HEK293 (cell line): ENCODE measurements around the gene EXOSC6.
"Not testable (repeated sequence)": the region's sequence is repeated elsewhere in the genome, so short reads cannot be mapped to it uniquely, and the experiment has no call there.

Experiments used
- CTCF ChIA-PET: fragments of 350-600 bp; formaldehyde crosslinking; extraction: SDS; loops from one replicate; lab custom pipeline; 2021; ENCODE audit warnings: antibody characterized with exemption; lab: Yijun Ruan, JAX
- POLR2A ChIA-PET: fragments of 300-600 bp; formaldehyde crosslinking; extraction: SDS; loops from one replicate; lab custom pipeline; 2020; ENCODE audit warnings: antibody characterized with exemption, inconsistent platforms; lab: Yijun Ruan, JAX
- H3K27ac ChIP-seq: fragments of 200-500 bp; sonication (Bioruptor generic); 2 replicates; pipeline ENCODE4 v1.5.1; 2014; ENCODE audit warnings: low read depth, low read length, control low read depth, inconsistent platforms; ENCODE audit errors: extremely low read depth
- H3K36me3 ChIP-seq, 2 experiments: fragments of 200-500 bp in 1 of 2; sonication (Bioruptor generic) in 1 of 2; 1 replicate in 1 of 2; 2 replicates in 1 of 2; pipeline ENCODE4 v1.5.1; 2014 to 2017; ENCODE audit warnings: inconsistent platforms in 2 of 2, low read length in 2 of 2; ENCODE audit not compliant: control insufficient read depth in 2 of 2, insufficient read depth in 1 of 2
- H3K4me1 ChIP-seq: fragments of 200-500 bp; sonication (Bioruptor generic); 2 replicates; pipeline ENCODE4 v1.5.1; 2014; ENCODE audit warnings: mild to moderate bottlenecking, low read length, inconsistent platforms; ENCODE audit not compliant: control insufficient read depth, insufficient read depth
- H3K4me3 ChIP-seq: 2 replicates; pipeline ENCODE4 v1.5.1; 2011; ENCODE audit warnings: low read depth, mild to moderate bottlenecking, control low read depth, low read length, moderate library complexity
- H3K9me3 ChIP-seq: fragments of 200-500 bp; sonication (Bioruptor generic); 2 replicates; pipeline ENCODE4 v1.5.1; 2014; ENCODE audit warnings: low read depth, low read length, inconsistent platforms; ENCODE audit not compliant: control insufficient read depth, insufficient read depth
- GLIS1 ChIP-seq: fragments of 450-650 bp; formaldehyde crosslinking; IDR thresholded peaks from 2 replicates; pipeline ENCODE4 v1.5.1; 2016; ENCODE audit warnings: missing biosample characterization, missing genetic modification characterization
- MZF1 ChIP-seq: fragments of 450-650 bp; formaldehyde crosslinking; IDR thresholded peaks from 2 replicates; pipeline ENCODE4 v1.5.1; 2017; ENCODE audit warnings: missing biosample characterization, missing genetic modification characterization, borderline replicate concordance
- PATZ1 ChIP-seq: fragments of 450-650 bp; formaldehyde crosslinking; IDR thresholded peaks from 2 replicates; pipeline ENCODE4 v1.5.1; 2016; ENCODE audit warnings: missing biosample characterization, missing genetic modification characterization
- ZBTB11 ChIP-seq: fragments of 450-650 bp; formaldehyde crosslinking; conservative IDR thresholded peaks from 2 replicates; pipeline ENCODE4 v1.5.1; 2016; ENCODE audit warnings: low read depth, missing biosample characterization, missing genetic modification characterization
- ZEB2 ChIP-seq: fragments of 450-650 bp; formaldehyde crosslinking; IDR thresholded peaks from 2 replicates; pipeline ENCODE4 v1.5.1; 2016; ENCODE audit warnings: missing biosample characterization, missing genetic modification characterization
- ZFP41 ChIP-seq: fragments of 450-650 bp; formaldehyde crosslinking; IDR thresholded peaks from 2 replicates; pipeline ENCODE4 v1.5.1; 2016; ENCODE audit warnings: missing biosample characterization, missing genetic modification characterization, borderline replicate concordance
- ZFP69B ChIP-seq: fragments of 450-650 bp; formaldehyde crosslinking; IDR thresholded peaks from 2 replicates; pipeline ENCODE4 v1.5.1; 2016; ENCODE audit warnings: missing biosample characterization, missing genetic modification characterization
- ZNF2 ChIP-seq: fragments of 450-650 bp; formaldehyde crosslinking; IDR thresholded peaks from 2 replicates; pipeline ENCODE4 v1.5.1; 2016; ENCODE audit warnings: missing biosample characterization, missing genetic modification characterization
- ZNF266 ChIP-seq: fragments of 450-650 bp; formaldehyde crosslinking; IDR thresholded peaks from 2 replicates; pipeline ENCODE4 v1.5.1; 2016; ENCODE audit warnings: missing biosample characterization, missing genetic modification characterization, low read depth
- ZNF449 ChIP-seq: fragments of 450-650 bp; formaldehyde crosslinking; IDR thresholded peaks from 2 replicates; pipeline ENCODE4 v1.5.1; 2017; ENCODE audit warnings: missing biosample characterization, mild to moderate bottlenecking, missing genetic modification characterization, moderate library complexity
- ZNF501 ChIP-seq: fragments of 450-650 bp; formaldehyde crosslinking; IDR thresholded peaks from 2 replicates; pipeline ENCODE4 v1.5.1; 2016; ENCODE audit warnings: missing biosample characterization, missing genetic modification characterization
- ZNF544 ChIP-seq: fragments of 450-650 bp; formaldehyde crosslinking; IDR thresholded peaks from 2 replicates; pipeline ENCODE4 v1.5.0; 2017; ENCODE audit warnings: missing biosample characterization, missing genetic modification characterization
- ZNF600 ChIP-seq: fragments of 450-650 bp; formaldehyde crosslinking; IDR thresholded peaks from 2 replicates; pipeline ENCODE4 v1.5.1; 2016; ENCODE audit warnings: missing biosample characterization, missing genetic modification characterization
- ZNF707 ChIP-seq: fragments of 450-650 bp; formaldehyde crosslinking; IDR thresholded peaks from 2 replicates; pipeline ENCODE4 v1.5.1; 2016; ENCODE audit warnings: missing biosample characterization, missing genetic modification characterization
- ZSCAN5A ChIP-seq: fragments of 450-650 bp; formaldehyde crosslinking; IDR thresholded peaks from 2 replicates; pipeline ENCODE4 v1.5.1; 2016; ENCODE audit warnings: missing biosample characterization, missing genetic modification characterization
- TF ChIP-seq, protein P1 (sequence below): fragments of 450-650 bp; formaldehyde crosslinking; IDR thresholded peaks from 2 replicates; pipeline ENCODE4 v1.5.1; 2016; ENCODE audit warnings: missing biosample characterization, missing genetic modification characterization
- TF ChIP-seq, protein P2 (sequence below): fragments of 450-650 bp; formaldehyde crosslinking; IDR thresholded peaks from 2 replicates; pipeline ENCODE4 v1.5.1; 2016; ENCODE audit warnings: missing biosample characterization, missing genetic modification characterization
- TF ChIP-seq, protein P3 (sequence below): fragments of 450-650 bp; formaldehyde crosslinking; IDR thresholded peaks from 2 replicates; pipeline ENCODE4 v1.5.1; 2016; ENCODE audit warnings: missing biosample characterization, missing genetic modification characterization

Gene EXOSC6

GRCh38 chr16:70289229-70290094 lies 37.7 kb upstream of the EXOSC6 start, which contains the start of gene AARS1 (continued):
- TF ChIP-seq ZNF449 (tag by site-specific recombination) = peak; percentile 30; the same call in 1 of the 2 replicates
- TF ChIP-seq, protein P1, sequence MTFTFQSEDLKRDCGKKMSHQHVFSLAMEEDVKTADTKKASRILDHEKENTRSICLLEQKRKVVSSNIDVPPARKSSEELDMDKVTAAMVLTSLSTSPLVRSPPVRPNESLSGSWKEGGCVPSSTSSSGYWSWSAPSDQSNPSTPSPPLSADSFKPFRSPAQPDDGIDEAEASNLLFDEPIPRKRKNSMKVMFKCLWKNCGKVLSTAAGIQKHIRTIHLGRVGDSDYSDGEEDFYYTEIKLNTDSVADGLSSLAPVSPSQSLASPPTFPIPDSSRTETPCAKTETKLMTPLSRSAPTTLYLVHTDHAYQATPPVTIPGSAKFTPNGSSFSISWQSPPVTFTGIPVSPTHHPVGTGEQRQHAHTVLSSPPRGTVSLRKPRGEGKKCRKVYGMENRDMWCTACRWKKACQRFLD = peak; percentile 73; the same call in 1 of the 2 replicates
- TF ChIP-seq, protein P2, sequence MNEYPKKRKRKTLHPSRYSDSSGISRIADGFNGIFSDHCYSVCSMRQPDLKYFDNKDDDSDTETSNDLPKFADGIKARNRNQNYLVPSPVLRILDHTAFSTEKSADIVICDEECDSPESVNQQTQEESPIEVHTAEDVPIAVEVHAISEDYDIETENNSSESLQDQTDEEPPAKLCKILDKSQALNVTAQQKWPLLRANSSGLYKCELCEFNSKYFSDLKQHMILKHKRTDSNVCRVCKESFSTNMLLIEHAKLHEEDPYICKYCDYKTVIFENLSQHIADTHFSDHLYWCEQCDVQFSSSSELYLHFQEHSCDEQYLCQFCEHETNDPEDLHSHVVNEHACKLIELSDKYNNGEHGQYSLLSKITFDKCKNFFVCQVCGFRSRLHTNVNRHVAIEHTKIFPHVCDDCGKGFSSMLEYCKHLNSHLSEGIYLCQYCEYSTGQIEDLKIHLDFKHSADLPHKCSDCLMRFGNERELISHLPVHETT = peak; percentile 24; the same call in 1 of the 2 replicates
- TF ChIP-seq ZEB2 (tag by site-specific recombination) = 0 out of 2 replicates have a peak, but pooled peaks have one; percentile 27
- TF ChIP-seq ZNF501 (tag by site-specific recombination) = peak; percentile 67; the same call in 1 of the 2 replicates
- TF ChIP-seq ZFP69B (tag by site-specific recombination) = 0 out of 2 replicates have a peak, but pooled peaks have one; percentile 49
- TF ChIP-seq, protein P3, sequence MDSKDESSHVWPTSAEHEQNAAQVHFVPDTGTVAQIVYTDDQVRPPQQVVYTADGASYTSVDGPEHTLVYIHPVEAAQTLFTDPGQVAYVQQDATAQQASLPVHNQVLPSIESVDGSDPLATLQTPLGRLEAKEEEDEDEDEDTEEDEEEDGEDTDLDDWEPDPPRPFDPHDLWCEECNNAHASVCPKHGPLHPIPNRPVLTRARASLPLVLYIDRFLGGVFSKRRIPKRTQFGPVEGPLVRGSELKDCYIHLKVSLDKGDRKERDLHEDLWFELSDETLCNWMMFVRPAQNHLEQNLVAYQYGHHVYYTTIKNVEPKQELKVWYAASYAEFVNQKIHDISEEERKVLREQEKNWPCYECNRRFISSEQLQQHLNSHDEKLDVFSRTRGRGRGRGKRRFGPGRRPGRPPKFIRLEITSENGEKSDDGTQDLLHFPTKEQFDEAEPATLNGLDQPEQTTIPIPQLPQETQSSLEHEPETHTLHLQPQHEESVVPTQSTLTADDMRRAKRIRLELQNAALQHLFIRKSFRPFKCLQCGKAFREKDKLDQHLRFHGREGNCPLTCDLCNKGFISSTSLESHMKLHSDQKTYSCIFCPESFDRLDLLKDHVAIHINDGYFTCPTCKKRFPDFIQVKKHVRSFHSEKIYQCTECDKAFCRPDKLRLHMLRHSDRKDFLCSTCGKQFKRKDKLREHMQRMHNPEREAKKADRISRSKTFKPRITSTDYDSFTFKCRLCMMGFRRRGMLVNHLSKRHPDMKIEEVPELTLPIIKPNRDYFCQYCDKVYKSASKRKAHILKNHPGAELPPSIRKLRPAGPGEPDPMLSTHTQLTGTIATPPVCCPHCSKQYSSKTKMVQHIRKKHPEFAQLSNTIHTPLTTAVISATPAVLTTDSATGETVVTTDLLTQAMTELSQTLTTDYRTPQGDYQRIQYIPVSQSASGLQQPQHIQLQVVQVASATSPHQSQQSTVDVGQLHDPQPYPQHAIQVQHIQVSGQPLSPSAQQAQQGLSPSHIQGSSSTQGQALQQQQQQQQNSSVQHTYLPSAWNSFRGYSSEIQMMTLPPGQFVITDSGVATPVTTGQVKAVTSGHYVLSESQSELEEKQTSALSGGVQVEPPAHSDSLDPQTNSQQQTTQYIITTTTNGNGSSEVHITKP (tag by site-specific recombination) = peak; percentile 78
- no peak for TF ChIP-seq ZNF544 (tag by site-specific recombination)
- peak; percentile 65 for TF ChIP-seq PATZ1 (tag by site-specific recombination)
- TF ChIP-seq ZFP41 (tag by site-specific recombination) = peak; percentile 70; the same call in 1 of the 2 replicates
- TF ChIP-seq MZF1 (tag by site-specific recombination) = 0 out of 2 replicates have a peak, but pooled peaks have one; percentile 48
- no peak for TF ChIP-seq ZNF266
- TF ChIP-seq ZNF2 = peak; percentile 96
- no peak for TF ChIP-seq ZNF707 (tag by site-specific recombination)
- peak; percentile 54; the same call in 1 of the 2 replicates for TF ChIP-seq ZNF600
- TF ChIP-seq ZBTB11 = peak; percentile 53
- 0 out of 2 replicates have a peak, but pooled peaks have one; percentile 74 for TF ChIP-seq ZSCAN5A (tag by site-specific recombination)
- TF ChIP-seq GLIS1 (tag by site-specific recombination) = peak; percentile 81

DNA sequence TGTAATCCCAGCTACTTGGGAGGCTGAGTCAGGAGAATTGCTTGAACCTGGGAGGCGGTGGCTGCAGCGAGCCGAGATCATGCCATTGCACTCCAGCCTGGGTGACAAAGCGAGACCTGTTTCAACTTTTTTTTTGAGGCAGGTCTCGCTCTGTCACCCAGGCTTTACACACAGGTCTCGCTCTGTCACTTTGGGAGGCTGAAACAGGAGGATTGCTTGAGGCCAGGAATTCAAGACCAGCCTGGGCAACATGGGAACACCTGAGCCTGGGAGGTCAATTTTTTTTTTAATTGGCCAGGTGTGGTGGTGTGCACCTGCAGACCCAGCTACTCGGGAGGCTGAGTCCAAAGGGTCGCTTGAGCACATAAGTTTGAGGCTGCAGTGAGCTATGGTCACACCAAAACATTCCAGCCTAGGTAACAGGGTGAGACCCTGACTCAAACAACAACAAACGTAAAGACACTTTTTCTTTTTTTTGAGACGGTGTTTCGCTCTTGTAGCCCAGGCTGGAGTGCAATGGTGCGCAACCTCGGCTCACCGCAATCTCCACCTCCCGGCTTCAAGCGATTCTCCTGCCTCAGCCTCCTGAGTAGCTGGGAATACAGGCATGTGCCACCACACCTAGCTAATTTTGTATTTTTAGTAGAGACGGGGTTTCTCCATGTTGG lies 35.7 kb upstream of the EXOSC6 start:
- peaks cover 27 to 36% of the 10 kb centered on the region in 2 experiments for H3K36me3 ChIP-seq
- H3K27ac ChIP-seq, H3K4me1 ChIP-seq, H3K4me3 ChIP-seq, H3K9me3 ChIP-seq: not testable (repeated sequence)
- ChIA-PET POLR2A (interaction anchor here (1.2 to 2.6 kb wide), 3 partner anchors 12 to 58 kb away, joined by 3 to 32 read pairs (median 17); partner anchors contain the start of genes DDX19B and EXOSC6), CTCF (interaction anchor here (1.5 kb wide), 1 partner anchor 20 kb away, joined by 7 read pairs; no protein-coding TSS in a partner anchor)
